A549 (cell line): ENCODE measurements around the gene GRK7.

Source experiments
- POLR2A ChIP-seq: IDR thresholded peaks from 2 replicates; pipeline ENCODE4 v1.6.1; 2012; ENCODE audit warnings: mild to moderate bottlenecking, low read length
- TF ChIP-seq, protein P1 (sequence below): fragments of >200 bp; sonication (Bioruptor Twin); formaldehyde crosslinking; IDR thresholded peaks from 3 replicates; pipeline ENCODE4 v1.5.1; 2016
- TF ChIP-seq, protein P2 (sequence below): fragments of 200-600 bp; sonication (generic); IDR thresholded peaks from 2 replicates; pipeline ENCODE4 v1.6.1; 2016; ENCODE audit warnings: antibody characterized with exemption, mild to moderate bottlenecking, moderate library complexity

DNA sequence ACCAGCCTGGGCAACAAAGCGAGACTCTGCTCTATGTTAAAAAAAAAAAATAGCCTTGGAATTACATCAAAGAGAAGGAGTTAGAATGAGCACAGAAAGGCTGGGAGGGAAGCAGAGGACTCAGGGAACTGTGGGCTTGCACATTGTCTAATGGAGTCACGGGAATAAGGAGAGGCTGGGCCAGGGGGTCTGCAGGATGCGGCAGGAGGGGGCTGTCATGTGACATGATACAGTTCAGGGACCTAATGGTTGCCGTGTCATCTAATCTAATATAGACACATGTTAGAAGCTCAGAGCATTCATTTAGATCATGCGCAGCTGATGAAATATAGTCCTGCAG lies 32.5 kb downstream of the GRK7 start:
- no peak for TF ChIP-seq POLR2A
- TF ChIP-seq, protein P1, sequence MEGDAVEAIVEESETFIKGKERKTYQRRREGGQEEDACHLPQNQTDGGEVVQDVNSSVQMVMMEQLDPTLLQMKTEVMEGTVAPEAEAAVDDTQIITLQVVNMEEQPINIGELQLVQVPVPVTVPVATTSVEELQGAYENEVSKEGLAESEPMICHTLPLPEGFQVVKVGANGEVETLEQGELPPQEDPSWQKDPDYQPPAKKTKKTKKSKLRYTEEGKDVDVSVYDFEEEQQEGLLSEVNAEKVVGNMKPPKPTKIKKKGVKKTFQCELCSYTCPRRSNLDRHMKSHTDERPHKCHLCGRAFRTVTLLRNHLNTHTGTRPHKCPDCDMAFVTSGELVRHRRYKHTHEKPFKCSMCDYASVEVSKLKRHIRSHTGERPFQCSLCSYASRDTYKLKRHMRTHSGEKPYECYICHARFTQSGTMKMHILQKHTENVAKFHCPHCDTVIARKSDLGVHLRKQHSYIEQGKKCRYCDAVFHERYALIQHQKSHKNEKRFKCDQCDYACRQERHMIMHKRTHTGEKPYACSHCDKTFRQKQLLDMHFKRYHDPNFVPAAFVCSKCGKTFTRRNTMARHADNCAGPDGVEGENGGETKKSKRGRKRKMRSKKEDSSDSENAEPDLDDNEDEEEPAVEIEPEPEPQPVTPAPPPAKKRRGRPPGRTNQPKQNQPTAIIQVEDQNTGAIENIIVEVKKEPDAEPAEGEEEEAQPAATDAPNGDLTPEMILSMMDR = no peak
- TF ChIP-seq, protein P2, sequence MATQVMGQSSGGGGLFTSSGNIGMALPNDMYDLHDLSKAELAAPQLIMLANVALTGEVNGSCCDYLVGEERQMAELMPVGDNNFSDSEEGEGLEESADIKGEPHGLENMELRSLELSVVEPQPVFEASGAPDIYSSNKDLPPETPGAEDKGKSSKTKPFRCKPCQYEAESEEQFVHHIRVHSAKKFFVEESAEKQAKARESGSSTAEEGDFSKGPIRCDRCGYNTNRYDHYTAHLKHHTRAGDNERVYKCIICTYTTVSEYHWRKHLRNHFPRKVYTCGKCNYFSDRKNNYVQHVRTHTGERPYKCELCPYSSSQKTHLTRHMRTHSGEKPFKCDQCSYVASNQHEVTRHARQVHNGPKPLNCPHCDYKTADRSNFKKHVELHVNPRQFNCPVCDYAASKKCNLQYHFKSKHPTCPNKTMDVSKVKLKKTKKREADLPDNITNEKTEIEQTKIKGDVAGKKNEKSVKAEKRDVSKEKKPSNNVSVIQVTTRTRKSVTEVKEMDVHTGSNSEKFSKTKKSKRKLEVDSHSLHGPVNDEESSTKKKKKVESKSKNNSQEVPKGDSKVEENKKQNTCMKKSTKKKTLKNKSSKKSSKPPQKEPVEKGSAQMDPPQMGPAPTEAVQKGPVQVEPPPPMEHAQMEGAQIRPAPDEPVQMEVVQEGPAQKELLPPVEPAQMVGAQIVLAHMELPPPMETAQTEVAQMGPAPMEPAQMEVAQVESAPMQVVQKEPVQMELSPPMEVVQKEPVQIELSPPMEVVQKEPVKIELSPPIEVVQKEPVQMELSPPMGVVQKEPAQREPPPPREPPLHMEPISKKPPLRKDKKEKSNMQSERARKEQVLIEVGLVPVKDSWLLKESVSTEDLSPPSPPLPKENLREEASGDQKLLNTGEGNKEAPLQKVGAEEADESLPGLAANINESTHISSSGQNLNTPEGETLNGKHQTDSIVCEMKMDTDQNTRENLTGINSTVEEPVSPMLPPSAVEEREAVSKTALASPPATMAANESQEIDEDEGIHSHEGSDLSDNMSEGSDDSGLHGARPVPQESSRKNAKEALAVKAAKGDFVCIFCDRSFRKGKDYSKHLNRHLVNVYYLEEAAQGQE = no peak
